Mucosa of rectum (tissue), 2 donors: ENCODE measurements around the gene MRPL55.

Experiments
- H3K27ac ChIP-seq, 2 donors: one replicate each; pipeline ENCODE4 v1.7.0; 2013; ENCODE audit warnings: inconsistent platforms in 2 of 2, low read depth in 2 of 2, low read length in 2 of 2
- H3K27me3 ChIP-seq, 2 donors: one replicate each; pipeline ENCODE4 v1.7.0; 2013; ENCODE audit warnings: low read length in 2 of 2; ENCODE audit not compliant: control insufficient read depth in 2 of 2, insufficient read depth in 2 of 2
- H3K36me3 ChIP-seq, 2 donors: one replicate each; pipeline ENCODE4 v1.7.0; 2013; ENCODE audit warnings: low read length in 2 of 2; ENCODE audit not compliant: control insufficient read depth in 2 of 2, insufficient read depth in 2 of 2
- H3K4me1 ChIP-seq, 2 donors: one replicate each; pipeline ENCODE4 v1.7.0; 2013; ENCODE audit warnings: low read length in 2 of 2, mild to moderate bottlenecking in 1 of 2; ENCODE audit not compliant: control insufficient read depth in 2 of 2, insufficient read depth in 2 of 2
- H3K4me3 ChIP-seq, 2 donors: one replicate each; pipeline ENCODE4 v1.7.0; 2013; ENCODE audit warnings: low read length in 2 of 2
- H3K9ac ChIP-seq, 2 donors: one replicate each; pipeline ENCODE4 v1.7.0; 2013; ENCODE audit warnings: low read length in 2 of 2, low read depth in 1 of 2, mild to moderate bottlenecking in 1 of 2
- H3K9me3 ChIP-seq, 2 donors: one replicate each; pipeline ENCODE4 v1.7.0; 2013; ENCODE audit warnings: low read length in 2 of 2; ENCODE audit not compliant: control insufficient read depth in 2 of 2
- donor health status: healthy.
- donor health status: Normal muscosa, but diverticular disease.

MRPL55 gene

DNA sequence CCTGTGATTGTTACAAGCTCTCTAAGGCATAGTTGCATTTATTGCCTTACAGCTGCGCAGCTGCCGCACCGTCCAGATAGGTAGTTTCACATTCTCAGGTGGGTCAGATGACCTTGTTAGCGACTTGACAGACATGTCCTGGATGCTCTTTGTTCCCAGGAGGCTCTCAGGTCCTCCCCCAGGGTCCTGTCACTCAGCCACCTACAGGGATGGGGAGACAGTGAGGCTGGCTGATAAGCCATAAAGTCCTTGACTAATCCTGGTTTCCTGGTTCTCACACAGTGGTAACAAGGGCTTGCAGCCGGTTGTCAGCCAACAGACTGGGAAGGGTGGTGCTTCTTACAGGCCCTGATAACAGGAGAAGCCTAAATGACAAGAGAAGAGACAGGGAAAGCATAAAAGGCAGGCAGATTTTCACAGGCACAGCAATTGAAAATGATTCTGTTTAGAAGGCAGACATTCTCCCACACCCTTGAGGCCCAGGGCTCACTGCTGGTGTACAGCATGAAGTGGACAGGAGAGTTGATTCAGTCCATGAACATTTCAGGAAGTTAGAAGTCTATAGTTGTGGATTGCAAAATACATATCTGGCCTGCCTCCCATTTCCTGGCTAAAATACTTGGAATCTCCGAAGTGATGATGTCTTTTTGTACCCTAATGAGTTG is 23.7 kb downstream of the MRPL55 start:
- Histone ChIP-seq H3K27ac (peak overlapping the region; percentile 48 to 99), H3K4me3 (peak overlapping the region; percentile 32 to 95), H3K9me3 (no peaks in the 10 kb centered on the region), H3K4me1 (peaks cover 62 to 72% of the 10 kb centered on the region in 2 donors), H3K27me3 (no peaks in the 10 kb centered on the region), H3K36me3 (peaks cover 5 to 12% of the 10 kb centered on the region in 2 donors), H3K9ac (peak overlapping the region; percentile 26 to 52)

DNA sequence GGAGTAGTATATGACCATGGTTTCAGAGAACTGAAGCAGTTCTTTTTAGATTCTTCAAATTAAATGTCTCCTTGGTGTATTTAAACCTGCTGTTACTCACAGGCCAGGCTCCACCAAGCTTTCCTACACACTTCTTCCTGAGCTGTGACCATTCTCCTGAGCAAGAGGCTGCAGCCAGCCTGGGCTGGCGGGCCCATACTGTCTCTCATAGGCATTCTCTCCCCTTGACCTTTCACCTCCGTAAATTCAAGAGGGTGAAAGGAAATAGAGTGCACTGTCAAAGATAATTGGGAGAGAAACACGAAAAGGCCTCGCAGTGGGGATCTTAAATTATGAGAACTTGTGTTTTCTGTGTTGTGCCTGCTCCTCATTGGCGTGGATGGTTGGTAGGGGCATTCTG is 24.3 kb downstream of the MRPL55 start:
- H3K27me3 ChIP-seq = no peaks in the 10 kb centered on the region
- H3K9me3 ChIP-seq = no peaks in the 10 kb centered on the region
- H3K27ac ChIP-seq = peak overlapping the region; percentile 48 to 99
- peak overlapping the region; percentile 19 to 99 for H3K9ac ChIP-seq
- peaks cover 57 to 66% of the 10 kb centered on the region in 2 donors for H3K4me1 ChIP-seq
- H3K4me3 ChIP-seq = peak overlapping the region; percentile 32 to 95
- H3K36me3 ChIP-seq = peaks cover 5 to 9% of the 10 kb centered on the region in 2 donors

DNA sequence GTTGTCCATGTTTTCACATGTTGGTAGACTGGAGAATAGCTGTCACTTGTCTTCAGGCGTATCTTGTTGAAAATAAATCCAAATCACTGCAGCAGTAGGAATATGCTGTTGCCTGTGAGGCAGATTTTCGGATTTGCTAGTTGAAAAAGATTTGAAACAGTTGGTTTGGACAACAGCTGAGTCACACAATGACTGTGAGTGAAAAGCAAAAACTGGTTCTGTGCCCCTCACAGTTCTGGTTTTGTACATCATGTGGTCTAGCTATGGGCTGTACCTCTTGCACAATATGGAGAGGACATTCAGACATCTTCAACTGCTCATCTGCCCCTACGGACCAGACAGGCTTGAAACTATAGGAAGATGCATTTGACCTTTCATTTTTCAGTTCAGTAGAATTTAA is 24.8 kb downstream of the MRPL55 start:
- Histone ChIP-seq H3K27me3 (no peaks in the 10 kb centered on the region), H3K4me1 (peaks cover 52 to 61% of the 10 kb centered on the region in 2 donors), H3K9me3 (no peaks in the 10 kb centered on the region), H3K4me3 (peak overlapping the region; percentile 92 to 95), H3K27ac (peak overlapping the region; percentile 93 to 99), H3K36me3 (peaks cover 5 to 8% of the 10 kb centered on the region in 2 donors), H3K9ac (peak overlapping the region; percentile 98 to 99)

DNA sequence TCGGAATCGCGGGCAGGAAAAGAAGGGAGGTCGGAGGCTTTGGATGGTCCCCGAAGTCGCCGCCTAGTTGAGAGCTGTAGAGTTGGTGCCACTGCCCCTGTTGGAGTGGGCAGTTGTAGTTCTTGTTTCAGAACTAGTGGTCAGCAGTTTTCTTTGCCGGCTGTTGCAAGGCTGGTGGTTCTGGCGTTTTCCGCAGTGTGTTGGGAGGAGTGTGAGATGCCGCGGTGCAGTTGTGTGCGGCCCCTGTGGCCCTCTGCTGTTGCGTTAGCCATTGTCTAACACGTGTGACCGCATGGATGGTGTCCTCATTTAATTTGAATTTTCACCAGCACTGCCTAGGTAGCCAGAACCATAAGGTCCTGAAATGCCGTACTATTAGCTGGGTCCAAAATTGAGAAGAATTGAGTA is 25.2 kb downstream of the MRPL55 start:
- Histone ChIP-seq H3K4me1 (peaks cover 48 to 57% of the 10 kb centered on the region in 2 donors), H3K4me3 (peak overlapping the region; percentile 92 to 95), H3K36me3 (peaks cover 4 to 6% of the 10 kb centered on the region in 2 donors), H3K27ac (peak overlapping the region; percentile 93 to 99), H3K9me3 (no peaks in the 10 kb centered on the region), H3K27me3 (no peaks in the 10 kb centered on the region), H3K9ac (peak overlapping the region; percentile 98 to 99)

DNA sequence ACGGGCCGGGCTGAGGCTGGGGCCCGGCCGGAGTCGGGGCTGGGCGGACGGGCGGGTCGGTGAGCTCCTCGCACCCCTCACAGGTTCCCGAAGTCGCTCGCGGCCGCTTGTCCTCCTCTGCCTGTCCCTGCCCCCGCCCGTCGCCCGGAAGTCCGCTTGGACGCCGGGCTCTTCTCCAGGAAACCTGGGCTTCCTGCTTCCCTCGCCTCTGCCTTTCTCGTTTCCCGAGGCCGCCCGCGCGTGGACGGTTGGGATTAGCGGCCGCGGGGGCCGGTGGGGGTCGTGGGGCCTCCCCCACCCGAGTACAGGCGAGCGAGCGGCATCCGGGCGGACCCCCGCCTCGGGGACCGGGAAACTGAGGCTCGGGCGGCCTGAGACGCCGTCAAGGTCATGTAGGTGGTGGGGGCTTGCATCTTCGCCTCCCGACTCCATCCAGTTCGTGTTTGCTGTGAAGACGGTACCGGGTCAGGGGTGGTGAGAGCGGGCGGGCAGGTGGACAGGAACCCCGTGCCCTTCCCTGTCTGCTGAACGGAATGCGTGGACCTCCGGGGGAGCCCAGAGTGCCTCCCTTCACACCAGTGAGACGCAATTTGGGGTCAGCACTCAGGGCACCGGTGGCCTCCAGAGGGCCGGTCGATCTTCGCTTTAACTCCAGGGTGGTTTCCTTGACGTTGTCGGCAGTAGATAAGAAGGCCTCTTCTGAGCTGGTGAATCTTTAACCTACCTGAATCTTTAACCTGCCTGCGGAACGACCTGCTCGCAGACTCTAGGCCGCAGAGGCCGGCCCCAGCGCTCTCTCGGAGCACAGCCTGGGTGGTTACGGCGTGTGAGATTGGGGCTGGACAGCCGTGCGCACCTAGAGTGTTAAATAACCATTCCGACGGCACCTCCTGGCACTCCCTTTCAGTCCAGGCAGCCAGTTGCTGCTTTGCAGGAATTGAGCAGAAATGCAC is 25.9 kb downstream of the MRPL55 start:
- H3K27me3 ChIP-seq = no peaks in the 10 kb centered on the region
- H3K4me1 ChIP-seq = peaks cover 42 to 51% of the 10 kb centered on the region in 2 donors
- H3K9me3 ChIP-seq = no peaks in the 10 kb centered on the region
- H3K36me3 ChIP-seq = no peaks in the 10 kb centered on the region
- peak overlapping the region; percentile 98 to 99 for H3K9ac ChIP-seq
- H3K27ac ChIP-seq = peak overlapping the region; percentile 93 to 99
- H3K4me3 ChIP-seq = peak overlapping the region; percentile 92 to 95

DNA sequence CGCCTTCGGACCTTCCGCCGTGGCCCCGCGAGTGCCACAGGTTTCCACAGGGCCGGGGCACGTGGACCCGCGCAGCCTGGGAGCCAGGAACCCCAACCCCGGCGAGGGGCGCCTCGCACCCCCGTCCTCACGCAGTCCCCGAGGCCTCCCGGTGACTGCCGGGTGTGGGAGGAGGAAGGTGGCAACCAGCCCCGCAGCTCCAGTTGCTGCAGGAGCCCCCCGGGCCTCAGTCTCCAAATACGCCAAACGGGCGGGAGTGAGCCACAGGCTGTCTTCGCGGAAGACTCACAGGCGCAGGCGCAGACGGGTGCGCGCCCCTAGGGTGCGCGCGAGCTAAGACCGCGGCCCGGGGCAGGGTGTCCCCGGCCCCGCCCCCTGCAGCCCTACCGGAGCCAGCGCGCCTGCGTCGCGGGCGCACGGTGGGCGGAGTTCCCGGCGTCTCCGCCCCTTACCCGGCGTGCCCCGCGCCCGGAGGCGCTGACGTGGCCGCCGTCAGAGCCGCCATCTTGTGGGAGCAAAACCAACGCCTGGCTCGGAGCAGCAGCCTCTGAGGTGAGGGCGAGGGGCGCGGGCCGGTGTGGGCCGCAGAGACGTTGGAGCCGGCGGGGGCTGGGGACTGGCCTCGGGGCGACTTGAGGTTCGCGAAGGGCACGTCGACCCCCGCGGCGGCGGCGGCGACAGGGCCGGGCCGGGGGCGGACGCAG is 26.7 kb downstream of the MRPL55 start, which contains the start of gene ARF1:
Gene ARF1 (plus strand): TSS at position 495 of the 704 bp plus-strand sequence. CDS start 14,407 bp downstream, outside the sequence.
- Histone ChIP-seq H3K27me3 (no peaks in the 10 kb centered on the region), H3K4me1 (peaks cover 35 to 43% of the 10 kb centered on the region in 2 donors), H3K27ac (peak within 1 kb of the TSS; percentile 93 to 99), H3K9ac (peak within 1 kb of the TSS; percentile 98 to 99), H3K4me3 (peak within 1 kb of the TSS; percentile 92 to 95), H3K36me3 (no peaks in the 10 kb centered on the region), H3K9me3 (no peaks in the 10 kb centered on the region)

DNA sequence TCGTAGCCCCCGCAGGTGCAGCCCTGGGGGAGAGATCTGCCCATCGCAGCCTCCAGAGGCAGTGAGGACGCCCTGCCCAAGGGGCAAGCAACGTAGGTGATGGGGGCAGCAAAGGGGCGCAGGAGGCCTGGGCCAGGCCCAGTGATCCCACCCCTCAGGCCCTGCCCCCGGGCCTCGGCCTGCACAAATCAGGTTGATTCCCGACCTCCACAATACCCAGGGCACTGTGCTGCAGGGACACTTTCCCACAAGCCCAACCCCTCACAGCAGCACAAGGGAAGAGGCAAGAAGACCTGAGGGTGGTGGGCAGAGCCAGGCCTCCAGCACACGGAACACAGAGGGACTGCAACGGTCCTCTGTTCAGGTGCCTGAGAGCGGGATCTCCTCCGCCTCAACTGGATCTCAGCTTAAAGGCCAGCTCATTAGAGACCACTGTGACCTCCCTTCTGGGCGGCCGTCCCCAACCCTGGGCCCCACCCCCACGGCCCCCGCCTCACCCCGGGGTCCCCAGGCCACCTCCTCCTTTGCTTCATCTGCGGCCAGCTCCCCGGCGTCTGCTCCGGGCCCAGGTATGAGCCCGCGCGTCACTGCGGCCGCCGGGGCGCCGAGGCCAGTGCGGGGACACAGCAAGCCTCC is 27.4 kb downstream of the MRPL55 start:
- no peaks in the 10 kb centered on the region for H3K9me3 ChIP-seq

DNA sequence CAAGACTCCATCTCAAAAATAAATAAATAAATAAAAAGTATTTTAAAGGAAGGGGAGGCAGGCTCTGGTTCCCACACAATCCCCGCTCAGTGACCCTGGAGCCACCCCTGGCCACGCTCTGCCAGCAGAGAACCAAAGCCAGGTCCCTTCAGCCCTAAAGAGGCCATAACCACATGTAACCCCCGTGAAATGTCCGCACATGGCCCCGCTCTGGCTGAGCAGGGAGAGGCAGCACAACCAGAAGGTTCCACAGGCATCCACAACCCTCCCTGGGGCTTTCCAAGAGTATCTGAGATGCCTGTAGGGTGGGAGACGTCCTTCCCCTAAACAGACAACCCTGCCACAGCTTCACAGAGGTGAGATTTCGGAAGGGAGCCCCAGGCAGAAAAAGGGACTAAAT is 28.0 kb downstream of the MRPL55 start:
- Histone ChIP-seq H3K27me3 (no peaks in the 10 kb centered on the region), H3K27ac (no peak overlapping the region), H3K4me1 (peaks cover 32 to 33% of the 10 kb centered on the region in 2 donors), H3K4me3 (peak overlapping the region; percentile 92 to 95), H3K36me3 (no peaks in the 10 kb centered on the region), H3K9ac (peak overlapping the region; percentile 60 to 99), H3K9me3 (no peaks in the 10 kb centered on the region)

More for the DNA sequence above, 27.4 kb downstream of the MRPL55 start:
- H3K9ac ChIP-seq = peak overlapping the region; percentile 85 to 99
- no peaks in the 10 kb centered on the region for H3K36me3 ChIP-seq
- peak overlapping the region; percentile 78 to 93 for H3K27ac ChIP-seq
- H3K4me3 ChIP-seq = peak overlapping the region; percentile 92 to 95
- peaks cover 33 to 37% of the 10 kb centered on the region in 2 donors for H3K4me1 ChIP-seq
- H3K27me3 ChIP-seq = no peaks in the 10 kb centered on the region

DNA sequence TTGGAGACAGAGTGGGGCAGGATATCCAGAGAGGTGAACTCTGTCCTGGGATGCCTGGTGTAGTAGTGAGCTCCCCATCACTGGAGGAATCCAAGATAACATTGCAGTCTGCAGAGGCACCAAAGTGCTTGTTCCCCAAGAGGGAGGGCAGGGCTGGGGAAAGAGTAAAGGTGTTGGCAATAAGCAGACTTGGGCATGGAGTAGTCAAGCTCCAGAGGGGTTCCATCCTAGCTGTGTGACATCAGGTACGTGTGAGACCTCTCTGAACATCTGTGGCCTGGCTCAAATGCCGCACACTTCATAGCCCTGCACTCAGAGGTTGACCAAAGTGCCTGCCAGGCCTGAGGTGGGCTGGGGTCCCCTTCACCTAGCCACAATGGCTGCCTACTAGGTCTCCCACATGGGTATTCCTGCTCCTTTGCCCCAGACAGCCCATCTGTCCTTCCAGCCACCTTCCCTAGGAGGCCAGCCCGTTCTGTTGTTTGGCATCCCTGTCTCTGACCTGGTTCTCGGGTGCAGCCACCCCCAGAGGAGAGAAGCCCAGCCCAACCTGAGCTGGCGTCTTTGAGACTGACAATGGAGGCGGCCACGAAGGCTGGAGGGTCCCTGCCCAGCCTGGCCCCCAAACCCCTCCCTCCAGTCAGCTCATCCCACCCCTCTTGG is 29.4 kb downstream of the MRPL55 start:
- Histone ChIP-seq H3K36me3 (no peaks in the 10 kb centered on the region), H3K4me1 (peaks cover 18% of the 10 kb centered on the region in 2 donors)

More for the DNA sequence above, 29.4 kb downstream of the MRPL55 start:
- H3K9me3 ChIP-seq = no peaks in the 10 kb centered on the region
- H3K9ac ChIP-seq = no peak overlapping the region
- H3K27ac ChIP-seq = no peak overlapping the region
- peaks cover 3 to 6% of the 10 kb centered on the region in 2 donors for H3K27me3 ChIP-seq
- no peak overlapping the region for H3K4me3 ChIP-seq
